Gastroesophageal sphincter (tissue), 4 donors: ENCODE data around the gene TBC1D14. TPM values are rescaled to one million over a fixed set of nuclear protein-coding genes. Genes with fewer than 3 reads are reported as not detected.

ENCODE experiments used
- total RNA-seq, 4 donors: library from RNA; depleted of rRNA; stranded (reverse); fragments of >200 nt; gene quantifications; one replicate each; pipeline ENCODE4 v1.1.0, GENCODE V29; 2016

TBC1D14 gene
- total RNA-seq, 4 donors from 2014 or later: 42.5 to 54.2 (median 45.0) TPM

Other genes with a start within 250 kb of the TBC1D14 start
- 1 to 10 TPM in 1 of 4 donors, under 1 TPM in 1, not detected in 2; 0.94 to 9.7 TPM for gene S100P, start 215.9 kb upstream of the TBC1D14 start, total RNA-seq
- 10 to 100 TPM; 59.2 to 74.1 (median 66.8) TPM for gene MRFAP1L1, start 200.0 kb upstream of the TBC1D14 start, total RNA-seq
- 10 to 100 TPM; 10.1 to 20.7 (median 18.7) TPM for gene BLOC1S4, start 193.7 kb upstream of the TBC1D14 start, total RNA-seq
- gene KIAA0232, start 127.1 kb upstream of the TBC1D14 start, total RNA-seq: 10 to 100 TPM; 39.4 to 66.6 (median 47.1) TPM
- 10 to 100 TPM; 20.5 to 37.3 (median 28.1) TPM for gene TADA2B, start 133.5 kb downstream of the TBC1D14 start, total RNA-seq
- gene GRPEL1, start 158.2 kb downstream of the TBC1D14 start, total RNA-seq: 10 to 100 TPM; 14.0 to 32.8 (median 23.9) TPM